Adrenal gland (tissue), 5 donors: ENCODE data around the gene WDR86.

ENCODE experiments used
- CTCF ChIP-seq, 6 experiments: fragments of 450-650 bp in 4 of 6; fragments of 200-600 bp in 2 of 6; sonication (generic) in 1 of 6; IDR thresholded peaks; 1 replicate in 5 of 6; 2 replicates in 1 of 6; pipeline versions ENCODE4 v1.5.1 to v1.8.0; 2016 to 2021; ENCODE audit warnings: antibody characterized with exemption in 6 of 6, mild to moderate bottlenecking in 2 of 6, moderate library complexity in 1 of 6
- POLR2A ChIP-seq, 2 donors: fragments of 450-650 bp; IDR thresholded peaks; one replicate each; pipeline ENCODE4 v1.6.1; 2017; ENCODE audit warnings: antibody characterized with exemption in 2 of 2, mild to moderate bottlenecking in 2 of 2, moderate library complexity in 1 of 2
- donor health status: DM: no; HTN: no; CAD: no.

- no peak for TF ChIP-seq CTCF (IDR thresholded peaks at IDR 0.05)
- no peak for TF ChIP-seq POLR2A (IDR thresholded peaks at IDR 0.05)
Observed at GRCh38 chr7:151447901-151448260, 38.0 kb upstream of the WDR86 start.
